ENCODE results near the gene IQCM. TPM values are rescaled to one million over a fixed set of nuclear protein-coding genes. Genes with fewer than 3 reads are reported as not detected.

Gene IQCM
- total and polyA plus RNA-seq, 2 donors (not counting 3 experiments of a cell fraction or from before 2014, with no cell fraction given), result not detected

DNA sequence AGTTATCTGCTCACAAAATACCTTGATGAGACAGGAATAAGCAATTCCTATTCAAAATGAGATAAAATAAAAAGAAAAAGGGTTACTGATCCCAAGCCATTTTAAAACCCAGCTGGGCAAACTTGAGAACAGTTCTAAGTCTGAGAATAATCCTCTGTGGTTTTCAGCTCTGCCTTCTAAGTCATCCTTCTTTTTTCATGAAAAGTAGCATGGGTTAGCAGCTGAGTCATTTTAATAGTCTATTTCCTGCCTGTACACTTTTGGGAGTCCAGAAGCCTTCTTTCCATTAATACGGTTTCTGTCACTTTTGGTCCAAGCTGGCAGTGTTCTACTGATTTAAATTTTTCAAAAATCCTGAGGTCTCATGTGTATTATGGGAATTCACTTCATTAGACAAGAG lies 374.3 kb downstream of the IQCM start:
- no peaks in the 10 kb centered on the region for H3K27me3 ChIP-seq (ENCODE audit: control insufficient read depth in 2 of 2, insufficient read depth in 2 of 2, low read length in 2 of 2)
- no peaks in the 10 kb centered on the region for H3K9me3 ChIP-seq (replicated peaks; ENCODE audit: control insufficient read depth, insufficient read depth, low read length)
- intact Hi-C loops (cut with micrococcal nuclease) (no loop called here), dilution Hi-C loops (cut with MboI; ENCODE audit: extremely low pct_ligation_motif_present, low sequenced_read_pairs) (no loop called here)
- H2AFZ ChIP-seq (ENCODE audit: low read depth, low read length), result no peak overlapping the region
- BruUV-seq (replicated peaks), result no TSS peak
- H3K4me3 ChIP-seq (replicated peaks in 1 of 3; ENCODE audit: insufficient read depth in 1 of 3, low read depth in 1 of 3, low read length in 3 of 3), result no peak overlapping the region
- H3K36me3 ChIP-seq (ENCODE audit: control insufficient read depth in 2 of 2, extremely low read depth in 1 of 2, insufficient read depth in 2 of 2, low read length in 2 of 2), result no peaks in the 10 kb centered on the region
- H3K4me1 ChIP-seq (ENCODE audit: control insufficient read depth, extremely low read depth, insufficient read depth, low read length), result no peaks in the 10 kb centered on the region
- ChIA-PET CTCF (no interaction called here), POLR2A (no interaction called here)
- no peak for TF ChIP-seq POLR2A (IDR thresholded peaks at IDR 0.05; ENCODE audit: low read depth, low read length)
- no peak for TF ChIP-seq GATA2 (IDR thresholded peaks at IDR 0.05; ENCODE audit: insufficient read depth, insufficient read length, low read depth, low read length)
- TF ChIP-seq FOS (IDR thresholded peaks at IDR 0.05; ENCODE audit: borderline replicate concordance, insufficient read depth, low read length), result no peak
- TF ChIP-seq EZH2 (IDR thresholded peaks at IDR 0.05; ENCODE audit: borderline replicate concordance, low read depth, low read length, severe bottlenecking), result no peak
- DNase-seq (ENCODE audit: low read depth, low spot score) (no peak), FAIRE-seq (no peak)
- H3K27ac ChIP-seq (ENCODE audit: insufficient read depth, low read depth, low read length), result no peak overlapping the region
- H3K9ac ChIP-seq (replicated peaks; ENCODE audit: extremely low read depth, insufficient read depth, low read length), result no peak overlapping the region
- no peak overlapping the region for H3K4me2 ChIP-seq (ENCODE audit: insufficient read depth, low read length)
- H3K79me2 ChIP-seq (ENCODE audit: control insufficient read depth, insufficient read depth, low read length), result no peaks in the 10 kb centered on the region
- H3K9me1 ChIP-seq (replicated peaks; ENCODE audit: control insufficient read depth, extremely low read depth, insufficient read depth, low read length), result no peaks in the 10 kb centered on the region
- no peaks in the 10 kb centered on the region for H4K20me1 ChIP-seq (replicated peaks; ENCODE audit: control insufficient read depth, extremely low read depth, insufficient read depth, low read length)

DNA sequence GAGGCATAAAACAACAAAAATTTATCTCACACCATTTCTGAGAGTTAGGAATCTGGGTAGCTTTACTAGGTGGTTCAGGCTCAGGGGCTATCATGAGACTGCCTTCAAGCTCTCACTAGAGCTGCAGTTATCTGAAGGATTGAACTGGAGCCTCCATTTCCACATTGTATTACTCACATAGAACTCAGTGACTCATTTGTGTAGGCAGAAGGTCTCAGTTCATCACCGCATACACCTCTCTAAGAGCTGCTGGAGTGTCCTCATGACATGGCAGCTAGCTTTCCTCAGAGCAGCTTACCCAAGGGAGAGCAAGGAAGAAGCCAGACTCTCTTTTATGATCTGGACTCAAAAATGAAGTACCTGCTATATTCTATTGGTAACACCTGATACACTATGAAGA lies 389.2 kb downstream of the IQCM start:
- Histone ChIP-seq H3K4me3 (replicated peaks in 1 of 3; ENCODE audit: insufficient read depth in 1 of 3, low read depth in 1 of 3, low read length in 3 of 3) (no peak overlapping the region), H2AFZ (ENCODE audit: low read depth, low read length) (no peak overlapping the region), H4K20me1 (replicated peaks; ENCODE audit: control insufficient read depth, extremely low read depth, insufficient read depth, low read length) (no peaks in the 10 kb centered on the region), H3K9ac (replicated peaks; ENCODE audit: extremely low read depth, insufficient read depth, low read length) (no peak overlapping the region), H3K4me2 (ENCODE audit: insufficient read depth, low read length) (no peak overlapping the region), H3K4me1 (ENCODE audit: control insufficient read depth, extremely low read depth, insufficient read depth, low read length) (no peaks in the 10 kb centered on the region), H3K27ac (ENCODE audit: insufficient read depth, low read depth, low read length) (no peak overlapping the region), H3K9me3 (replicated peaks; ENCODE audit: control insufficient read depth, insufficient read depth, low read length) (no peaks in the 10 kb centered on the region), H3K27me3 (ENCODE audit: control insufficient read depth in 2 of 2, insufficient read depth in 2 of 2, low read length in 2 of 2) (no peaks in the 10 kb centered on the region), H3K9me1 (replicated peaks; ENCODE audit: control insufficient read depth, extremely low read depth, insufficient read depth, low read length) (no peaks in the 10 kb centered on the region), H3K79me2 (ENCODE audit: control insufficient read depth, insufficient read depth, low read length) (no peaks in the 10 kb centered on the region), H3K36me3 (ENCODE audit: control insufficient read depth in 2 of 2, extremely low read depth in 1 of 2, insufficient read depth in 2 of 2, low read length in 2 of 2) (no peaks in the 10 kb centered on the region)
- BruUV-seq (replicated peaks), result no TSS peak
- ChIA-PET POLR2A (no interaction called here), CTCF (no interaction called here)
- DNase-seq (ENCODE audit: low read depth, low spot score) (no peak), FAIRE-seq (no peak)
- no peak for TF ChIP-seq GATA2 (IDR thresholded peaks at IDR 0.05; ENCODE audit: insufficient read depth, insufficient read length, low read depth, low read length)
- intact Hi-C loops (cut with micrococcal nuclease) (no loop called here), dilution Hi-C loops (cut with MboI; ENCODE audit: extremely low pct_ligation_motif_present, low sequenced_read_pairs) (no loop called here)
